Activated CD4-positive, alpha-beta T cell treated with anti-CD3 and anti-CD28 coated beads, Interleukin-10, Interleukin-2, amounts not matched to agents 100 ng/mL and 50 ng/mL, durations not matched to agents 16 hours and 8 hours (primary cell): ENCODE data around the gene SYCE1.
A peak's percentile ranks its signal among the peaks of the same experiment; 100 is the strongest.
"Not testable (repeated sequence)": the region's sequence is repeated elsewhere in the genome, so short reads cannot be mapped to it uniquely, and the experiment has no call there.

Experiments
- DNase-seq: peaks from one replicate; pipeline ENCODE4 v3.0.0-alpha.2; 2020

SYCE1 gene

DNA sequence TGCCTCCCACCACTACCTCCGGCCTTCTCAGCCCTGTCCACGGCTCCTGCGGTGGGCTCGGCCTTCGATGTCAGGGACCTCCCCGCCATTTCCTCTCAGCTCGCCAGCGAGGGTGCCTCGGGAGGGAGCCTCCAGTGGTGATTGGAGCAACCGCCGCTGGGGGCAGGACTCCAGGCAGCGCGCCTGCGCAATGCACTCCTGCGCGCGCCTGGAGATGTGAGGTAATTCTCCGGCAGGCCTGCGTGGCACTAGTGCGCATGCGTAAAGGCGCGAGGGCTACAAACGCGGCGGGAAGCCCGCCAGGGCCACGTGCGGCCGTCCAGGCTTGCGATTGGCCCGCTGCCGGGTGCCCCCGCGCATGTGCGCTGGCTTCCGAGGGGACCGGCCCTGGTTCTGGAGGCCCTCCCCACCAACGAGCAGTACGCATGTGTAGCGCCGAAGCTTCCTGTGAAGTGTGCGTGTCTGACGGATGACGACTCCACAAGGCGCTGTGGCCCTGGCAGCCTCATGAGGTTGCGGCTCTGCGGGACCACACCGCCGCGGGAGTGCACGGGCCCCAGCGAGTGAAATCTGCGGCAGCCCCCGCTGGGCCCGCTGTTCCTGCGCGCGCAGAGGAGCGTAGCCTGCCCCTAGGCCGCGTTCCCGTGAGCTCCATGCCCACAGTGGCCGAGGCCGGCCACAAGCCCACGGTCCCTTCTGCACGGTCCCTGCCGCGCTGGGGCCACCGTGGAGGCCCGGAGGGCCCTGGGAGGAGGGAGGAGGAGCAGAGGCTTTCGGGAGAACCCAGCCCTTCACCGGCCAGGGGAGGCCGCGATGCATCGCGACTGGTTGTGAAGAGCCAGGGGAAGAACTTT lies at the start of gene SYCE1:
Gene SYCE1, minus strand, starts transcription at position 143 of the 854 bp plus-strand sequence. Its CDS starts 54 bp downstream, at position 89.
- no peak for DNase-seq

- DNase-seq, result no peak
Observed at GRCh38 chr10:133614830-133615580, 49.6 kb upstream of the SYCE1 start.

DNA sequence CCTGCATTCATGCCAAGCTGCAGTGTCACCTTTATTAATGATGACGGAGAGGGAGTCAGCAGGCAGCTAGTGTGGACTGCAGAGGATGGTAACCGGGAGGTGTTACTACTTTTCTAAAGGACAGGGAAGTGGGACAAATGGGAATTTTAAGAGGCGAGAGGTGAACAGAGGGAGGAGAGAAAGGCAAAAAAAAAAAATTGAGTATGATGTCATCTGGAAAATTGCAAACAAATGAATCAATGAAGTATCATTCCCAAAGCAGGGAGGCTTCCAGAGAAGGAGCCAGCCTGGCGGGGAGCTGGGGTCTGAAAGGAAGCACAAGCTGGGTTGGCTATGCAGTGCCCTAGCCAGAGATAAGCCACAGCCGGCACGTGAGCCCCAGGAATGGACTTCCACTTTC lies 48.3 kb upstream of the SYCE1 start:
- no peak for DNase-seq

DNA sequence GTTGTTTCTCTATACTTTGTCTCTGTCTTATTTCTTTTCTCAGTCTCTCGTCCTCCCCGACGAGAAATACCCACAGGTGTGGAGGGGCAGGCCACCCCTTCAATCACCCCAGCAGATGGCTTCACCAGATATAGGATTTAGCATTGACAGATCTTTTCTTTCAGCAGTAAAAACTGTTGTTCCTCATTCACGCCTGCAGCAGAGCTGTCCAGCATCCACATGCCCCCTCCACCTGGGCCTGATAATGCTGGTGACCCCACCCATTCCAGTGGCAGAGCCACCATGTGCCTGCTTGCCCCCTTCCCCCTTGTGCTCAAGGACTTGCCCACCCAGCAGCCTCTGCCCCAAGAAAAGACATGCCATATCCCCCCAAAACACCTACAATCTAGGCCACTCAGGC lies 45.7 kb upstream of the SYCE1 start:
- no peak for DNase-seq

GRCh38 chr10:133608855-133609254 lies 43.5 kb upstream of the SYCE1 start:
- peak; percentile 30 for DNase-seq

DNA sequence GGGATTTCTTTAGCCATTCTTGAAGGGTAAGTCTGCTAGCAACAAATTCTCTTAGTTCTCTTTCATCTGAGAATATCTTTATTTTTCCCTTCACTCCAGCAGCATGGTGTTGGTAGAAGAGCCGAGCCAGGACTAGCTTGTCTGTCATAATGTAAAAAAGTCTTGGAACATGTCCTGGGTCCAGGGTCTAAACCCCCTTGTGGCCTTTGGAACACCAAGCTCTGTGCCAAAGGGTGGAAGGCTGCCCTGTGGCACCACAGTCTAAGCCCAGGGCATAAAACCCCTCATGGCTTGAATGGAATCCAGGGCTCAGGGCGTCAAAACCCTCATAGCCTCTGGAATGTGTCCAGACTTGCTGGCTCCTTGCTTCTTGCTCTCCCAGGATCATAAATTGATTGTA lies 38.1 kb upstream of the SYCE1 start:
- not testable (repeated sequence) for DNase-seq

DNA sequence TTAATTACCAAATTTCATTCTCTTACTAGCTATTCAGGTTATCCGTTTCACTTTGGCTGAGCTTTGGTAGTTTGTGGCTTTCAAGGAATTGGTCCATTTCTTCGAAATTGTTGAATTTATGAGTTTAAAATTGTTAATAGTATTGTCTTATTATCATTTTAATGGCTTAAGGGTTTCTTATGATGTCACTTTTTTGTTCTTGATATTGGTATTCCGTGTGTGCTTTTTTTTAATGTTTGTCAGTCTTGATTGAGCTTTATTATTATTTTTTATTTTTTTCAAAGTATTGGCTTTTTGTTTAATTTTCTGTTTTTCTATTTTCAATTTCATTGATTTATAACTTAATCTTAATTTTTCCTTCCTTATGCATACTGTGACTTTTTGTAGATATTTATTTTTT lies 35.3 kb upstream of the SYCE1 start:
- DNase-seq, result no peak

DNA sequence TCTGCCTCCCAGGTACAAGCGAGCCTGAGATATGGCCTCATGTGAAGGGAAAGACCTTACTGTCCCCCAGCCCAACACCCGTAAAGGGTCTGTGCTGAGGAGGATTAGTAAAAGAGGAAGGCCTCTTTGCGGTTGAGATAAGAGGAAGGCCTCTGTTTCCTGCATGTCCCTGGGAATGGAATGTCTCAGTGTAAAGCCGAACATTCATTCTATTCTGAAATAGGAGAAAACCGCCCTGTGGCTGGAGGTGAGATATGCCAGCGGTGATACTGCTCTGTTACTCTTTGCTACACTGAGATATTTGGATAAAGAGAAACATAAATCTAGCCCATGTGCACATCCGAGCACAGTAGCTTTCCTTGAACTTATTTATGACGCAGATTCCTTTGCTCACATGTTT lies 34.5 kb upstream of the SYCE1 start:
- not testable (repeated sequence) for DNase-seq

DNA sequence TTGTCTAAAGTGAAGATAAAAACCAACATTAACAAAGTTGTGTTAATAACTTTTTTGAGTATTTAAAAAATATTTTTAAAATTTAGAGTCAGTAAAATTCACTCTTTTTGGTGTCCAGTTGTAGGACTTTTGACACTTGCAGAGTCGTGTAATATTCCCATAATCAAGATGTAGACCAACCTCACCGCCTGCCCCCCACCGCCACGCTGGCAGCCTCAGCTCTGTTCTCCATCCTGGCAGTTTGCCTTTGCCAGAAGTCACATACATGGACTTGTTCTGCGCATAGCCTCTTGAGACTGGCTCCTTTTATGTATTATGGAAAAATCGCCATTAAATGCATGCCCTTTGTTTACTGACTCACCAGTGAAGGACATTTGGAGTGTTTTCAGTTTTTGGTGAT lies 27.3 kb upstream of the SYCE1 start:
- DNase-seq, result no peak

- no peak for DNase-seq
Observed at GRCh38 chr10:133590970-133591359, 25.6 kb upstream of the SYCE1 start.

- no peak for DNase-seq
Observed at GRCh38 chr10:133590226-133590969, 25.0 kb upstream of the SYCE1 start.

- DNase-seq, result not testable (repeated sequence)
Observed at GRCh38 chr10:133577037-133577436, 11.7 kb upstream of the SYCE1 start.

- DNase-seq, result not testable (repeated sequence)
Observed at GRCh38 chr10:133573460-133573859, 8.1 kb upstream of the SYCE1 start.

GRCh38 chr10:133572055-133572454 lies 6.7 kb upstream of the SYCE1 start:
- DNase-seq, result not testable (repeated sequence)

GRCh38 chr10:133569801-133570200 lies 4.4 kb upstream of the SYCE1 start:
- not testable (repeated sequence) for DNase-seq

DNA sequence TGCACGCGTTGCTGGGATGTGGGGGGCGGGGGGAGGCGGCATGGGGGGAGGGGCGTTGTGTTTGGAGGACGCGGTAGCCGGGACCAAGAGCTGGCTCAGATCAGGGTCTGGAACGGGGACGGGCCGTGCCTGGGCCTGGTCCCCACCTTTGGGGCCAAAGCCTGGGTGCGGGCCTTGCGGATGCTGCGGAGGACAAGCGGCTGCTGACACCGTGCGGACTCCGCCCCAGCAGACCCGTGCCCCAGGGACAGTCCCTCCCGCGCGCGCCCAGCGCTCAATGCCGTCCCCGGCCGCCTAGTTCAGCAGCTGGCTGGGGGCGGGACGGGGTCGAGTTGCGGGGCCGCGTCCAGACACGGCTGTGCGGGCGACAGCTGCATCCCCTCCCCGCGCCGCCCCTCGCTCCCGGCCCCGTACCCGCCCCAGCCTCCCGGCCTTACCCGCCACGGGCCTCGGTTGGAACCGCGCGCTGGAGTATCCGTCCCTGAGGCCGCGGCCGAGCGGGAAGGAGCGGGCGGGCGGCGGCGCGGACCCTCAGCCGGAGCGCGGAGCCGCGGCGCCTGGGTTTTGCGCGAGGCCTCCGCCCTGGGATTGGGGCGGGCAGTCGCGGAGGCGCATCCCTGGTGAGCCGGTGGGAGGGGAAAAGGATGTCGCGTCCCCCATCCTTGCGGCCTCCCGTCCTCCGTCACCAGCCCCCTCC lies 3.6 kb upstream of the SYCE1 start:
- not testable (repeated sequence) for DNase-seq

- no peak for DNase-seq
Observed at GRCh38 chr10:133568287-133568614, 2.9 kb upstream of the SYCE1 start.

GRCh38 chr10:133567609-133568286 lies 2.4 kb upstream of the SYCE1 start:
- no peak for DNase-seq

GRCh38 chr10:133567119-133567518 lies 1.7 kb upstream of the SYCE1 start:
- DNase-seq, result no peak

DNA sequence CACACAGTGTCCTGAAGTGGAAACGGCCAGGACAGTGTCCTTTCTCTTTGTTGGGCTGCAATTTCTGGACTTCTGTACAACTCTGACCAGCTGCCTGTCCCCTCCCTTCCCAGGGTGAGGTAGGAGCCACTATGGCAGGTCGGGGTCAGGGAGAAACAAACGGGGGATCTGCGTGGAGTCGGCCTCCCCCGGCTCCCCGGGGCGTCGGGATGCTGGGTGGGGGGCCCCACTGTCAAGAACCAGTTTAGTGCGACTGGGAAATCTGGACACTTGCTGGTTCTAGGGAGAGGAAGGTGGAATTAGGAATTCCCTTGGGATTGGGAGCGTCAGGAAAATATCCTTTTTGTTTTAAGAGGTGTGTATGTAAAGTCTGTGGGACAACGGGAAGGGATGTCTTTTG lies 567 bp downstream of the SYCE1 start:
- no peak for DNase-seq

GRCh38 chr10:133559216-133559615 lies 6.2 kb downstream of the SYCE1 start:
- no peak for DNase-seq

- no peak for DNase-seq
Observed at GRCh38 chr10:133557381-133557780, 8.0 kb downstream of the SYCE1 start.
